Measurements from ENCODE around the gene CACNA1D. TPM values are rescaled to one million over a fixed set of nuclear protein-coding genes. Genes with fewer than 3 reads are reported as not detected.

CACNA1D gene
- total RNA-seq, 1 donor from 2014 or later = 47.2 TPM

- ATAC-seq = no peak
Observed at GRCh38 chr3:53829605-53830004, 335.2 kb downstream of the CACNA1D start.

GRCh38 chr3:53830944-53831343, 336.5 kb downstream of the CACNA1D start:
- no peak overlapping the region for H3K4me3 ChIP-seq
- TF ChIP-seq CTCF (IDR thresholded peaks at IDR 0.05) = no peak
- intact Hi-C loops (cut with DNase I) = no loop called here
- DNase-seq = no peak
- no peak overlapping the region for H3K27ac ChIP-seq
- H3K27me3 ChIP-seq = no peaks in the 10 kb centered on the region
- H3K36me3 ChIP-seq = no peaks in the 10 kb centered on the region
- H3K9me3 ChIP-seq = no peaks in the 10 kb centered on the region
- H3K4me1 ChIP-seq = no peaks in the 10 kb centered on the region
- ATAC-seq = no peak

More at GRCh38 chr3:53829605-53830004, 335.2 kb downstream of the CACNA1D start:
- no peaks in the 10 kb centered on the region for H3K4me1 ChIP-seq
- DNase-seq = no peak
- intact Hi-C loops (cut with DNase I) = no loop called here
- H3K36me3 ChIP-seq = no peaks in the 10 kb centered on the region
- no peaks in the 10 kb centered on the region for H3K9me3 ChIP-seq
- H3K27me3 ChIP-seq = no peaks in the 10 kb centered on the region
- H3K27ac ChIP-seq = no peak overlapping the region
- no peak for TF ChIP-seq CTCF (IDR thresholded peaks at IDR 0.05)
- no peak overlapping the region for H3K4me3 ChIP-seq

- intact Hi-C loops (cut with DNase I) = no loop called here
- no peak for DNase-seq
- Histone ChIP-seq H3K4me3 (no peak overlapping the region), H3K36me3 (no peaks in the 10 kb centered on the region), H3K9me3 (no peaks in the 10 kb centered on the region), H3K27ac (no peak overlapping the region), H3K27me3 (no peaks in the 10 kb centered on the region), H3K4me1 (no peaks in the 10 kb centered on the region)
- no peak for ATAC-seq
- TF ChIP-seq CTCF (IDR thresholded peaks at IDR 0.05) = no peak
Observed at GRCh38 chr3:53833053-53833645, 338.7 kb downstream of the CACNA1D start.

- Histone ChIP-seq H3K36me3 (no peaks in the 10 kb centered on the region), H3K27me3 (no peaks in the 10 kb centered on the region), H3K27ac (no peak overlapping the region), H3K9me3 (no peaks in the 10 kb centered on the region), H3K4me3 (no peak overlapping the region), H3K4me1 (no peaks in the 10 kb centered on the region)
- ATAC-seq = peak; percentile 72
- intact Hi-C loops (cut with DNase I) = no loop called here
- no peak for TF ChIP-seq CTCF (IDR thresholded peaks at IDR 0.05)
- no peak for DNase-seq
Observed at GRCh38 chr3:53833700-53834099, 339.3 kb downstream of the CACNA1D start.

- Histone ChIP-seq H3K27me3 (no peaks in the 10 kb centered on the region), H3K4me3 (no peak overlapping the region), H3K36me3 (no peaks in the 10 kb centered on the region), H3K27ac (no peak overlapping the region), H3K9me3 (no peaks in the 10 kb centered on the region), H3K4me1 (no peaks in the 10 kb centered on the region)
- DNase-seq = no peak
- ATAC-seq = peak; percentile 68
- intact Hi-C loops (cut with DNase I) = no loop called here
- no peak for TF ChIP-seq CTCF (IDR thresholded peaks at IDR 0.05)
Observed at GRCh38 chr3:53834429-53835095, 340.2 kb downstream of the CACNA1D start.

All from upper lobe of right lung (tissue), 1 donor.